Measurements from ENCODE around the gene PDPK1.

The PDPK1 gene
- total RNA-seq: 30.2 to 108 (median 73.9) reads per million in 17 experiments

GRCh38 chr16:2537451-2538379 is at the start of gene PDPK1:
Gene PDPK1 (plus strand): TSS chr16:2538021. CDS start chr16:2538113, 92 bp downstream.
- peak; percentile 98 to 100 (median 99) for DNase-seq

- no peak for DNase-seq
Measured at GRCh38 chr16:2489581-2489980, 48.2 kb upstream of the PDPK1 start.

GRCh38 chr16:2490190-2491105 is 47.4 kb upstream of the PDPK1 start:
- DNase-seq: no peak

GRCh38 chr16:2492292-2492691 is 45.5 kb upstream of the PDPK1 start:
- DNase-seq: no peak

GRCh38 chr16:2493605-2494004 is 44.2 kb upstream of the PDPK1 start:
- DNase-seq: no peak

- DNase-seq: no peak
Measured at GRCh38 chr16:2494616-2495015, 43.2 kb upstream of the PDPK1 start.

GRCh38 chr16:2495041-2495440 is 42.8 kb upstream of the PDPK1 start:
- no peak for DNase-seq

- no peak for DNase-seq
Measured at GRCh38 chr16:2496223-2497115, 41.4 kb upstream of the PDPK1 start.

- DNase-seq: no peak
Measured at GRCh38 chr16:2497116-2497630, 40.6 kb upstream of the PDPK1 start.

GRCh38 chr16:2497695-2498484 is 39.9 kb upstream of the PDPK1 start:
- no peak for DNase-seq

- no peak for DNase-seq
Measured at GRCh38 chr16:2498531-2499253, 39.1 kb upstream of the PDPK1 start.

GRCh38 chr16:2499454-2499853 is 38.4 kb upstream of the PDPK1 start:
- DNase-seq: no peak

GRCh38 chr16:2499890-2500429 is 37.9 kb upstream of the PDPK1 start:
- DNase-seq: no peak

GRCh38 chr16:2500430-2500917 is 37.3 kb upstream of the PDPK1 start:
- no peak for DNase-seq

- DNase-seq: peak; percentile 89 to 94 (median 94)
Measured at GRCh38 chr16:2500918-2501750, 36.7 kb upstream of the PDPK1 start.

GRCh38 chr16:2501946-2502895 is 35.6 kb upstream of the PDPK1 start:
- no peak for DNase-seq

- DNase-seq: no peak
Measured at GRCh38 chr16:2505695-2506094, 32.1 kb upstream of the PDPK1 start.

Measured in suppressor macrophage (primary cell).